ENCODE measurements around the gene LRRC4C. TPM values are rescaled to one million over a fixed set of nuclear protein-coding genes. Genes with fewer than 3 reads are reported as not detected.
"Not testable (repeated sequence)": the region's sequence is repeated elsewhere in the genome, so short reads cannot be mapped to it uniquely, and the experiment has no call there.

LRRC4C gene
- total RNA-seq, 1 donor from 2014 or later, result not detected

GRCh38 chr11:40203606-40204005, 1255.8 kb downstream of the LRRC4C start:
- intact Hi-C loops (cut with DNase I), result no loop called here
- no peak overlapping the region for H3K4me3 ChIP-seq
- TF ChIP-seq CTCF (IDR thresholded peaks at IDR 0.05), result no peak
- no peaks in the 10 kb centered on the region for H3K4me1 ChIP-seq
- H3K9me3 ChIP-seq, result no peaks in the 10 kb centered on the region
- no peaks in the 10 kb centered on the region for H3K36me3 ChIP-seq
- H3K27me3 ChIP-seq, result no peaks in the 10 kb centered on the region
- DNase-seq (ENCODE audit: low spot score in 2 of 2), result no peak
- H3K27ac ChIP-seq, result no peak overlapping the region

- Histone ChIP-seq H3K27me3 (no peaks in the 10 kb centered on the region), H3K9me3 (no peaks in the 10 kb centered on the region), H3K4me3 (no peak overlapping the region), H3K4me1 (no peaks in the 10 kb centered on the region), H3K36me3 (no peaks in the 10 kb centered on the region), H3K27ac (no peak overlapping the region)
- no peak for DNase-seq (ENCODE audit: low spot score in 2 of 2)
- intact Hi-C loops (cut with DNase I), result no loop called here
- TF ChIP-seq CTCF (IDR thresholded peaks at IDR 0.05), result no peak
Observed at GRCh38 chr11:40202589-40203270, 1256.7 kb downstream of the LRRC4C start.

DNA sequence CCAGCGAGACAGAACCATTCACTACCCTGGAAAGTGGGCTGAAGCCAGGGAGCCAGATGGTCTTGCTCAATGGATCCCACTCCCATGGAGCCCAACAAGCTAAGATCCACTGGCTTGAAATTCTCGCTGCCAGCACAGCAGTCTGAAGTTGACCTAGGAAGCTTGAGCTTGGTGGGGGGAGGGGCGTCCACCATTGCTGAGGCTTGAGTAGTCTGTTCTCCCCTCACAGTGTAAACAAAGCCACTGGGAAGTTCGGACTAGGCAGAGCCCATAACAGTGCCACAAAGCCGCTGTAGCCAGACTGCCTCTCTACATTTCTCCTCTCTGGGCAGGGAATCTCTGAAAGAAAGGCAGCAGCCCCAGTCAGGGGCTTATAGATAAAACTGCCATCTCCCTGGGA, 1266.9 kb downstream of the LRRC4C start:
- H3K4me3 ChIP-seq; H3K27me3 ChIP-seq; DNase-seq (ENCODE audit: low spot score in 2 of 2); intact Hi-C loops (cut with DNase I); H3K4me1 ChIP-seq; H3K36me3 ChIP-seq; H3K9me3 ChIP-seq; H3K27ac ChIP-seq: not testable (repeated sequence)

DNA sequence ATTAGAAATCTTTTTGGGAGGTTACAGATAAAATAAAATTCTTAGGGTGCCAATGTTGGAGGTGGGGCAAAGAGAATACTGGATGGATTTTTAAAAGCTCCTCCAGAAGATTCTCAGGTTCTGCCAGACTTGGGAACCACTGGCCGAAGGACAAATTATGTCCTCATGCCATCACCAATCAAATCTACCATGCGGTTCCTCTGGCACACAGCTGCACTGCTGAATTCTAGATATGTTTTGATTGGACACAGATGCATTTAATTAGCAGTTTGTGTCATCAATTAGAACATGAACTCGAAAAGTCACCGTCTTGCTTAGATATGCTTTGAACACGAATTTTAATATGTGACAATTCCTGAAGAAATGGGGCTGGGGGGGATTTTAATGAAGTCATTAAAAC, 1269.2 kb downstream of the LRRC4C start:
- Histone ChIP-seq H3K4me1 (no peaks in the 10 kb centered on the region), H3K9me3 (no peaks in the 10 kb centered on the region), H3K4me3 (no peak overlapping the region), H3K27ac (no peak overlapping the region), H3K27me3 (no peaks in the 10 kb centered on the region), H3K36me3 (no peaks in the 10 kb centered on the region)
- intact Hi-C loops (cut with DNase I), result no loop called here
- DNase-seq (ENCODE audit: low spot score in 2 of 2), result no peak
- no peak for TF ChIP-seq CTCF (IDR thresholded peaks at IDR 0.05)

- H3K27me3 ChIP-seq, result no peaks in the 10 kb centered on the region
- H3K4me1 ChIP-seq, result no peaks in the 10 kb centered on the region
- intact Hi-C loops (cut with DNase I), result no loop called here
- H3K9me3 ChIP-seq, result no peaks in the 10 kb centered on the region
- no peak overlapping the region for H3K27ac ChIP-seq
- H3K4me3 ChIP-seq, result no peak overlapping the region
- DNase-seq (ENCODE audit: low spot score in 2 of 2), result no peak
- no peak for TF ChIP-seq CTCF (IDR thresholded peaks at IDR 0.05)
- H3K36me3 ChIP-seq, result no peaks in the 10 kb centered on the region
Observed at GRCh38 chr11:40188848-40189247, 1270.6 kb downstream of the LRRC4C start.

- TF ChIP-seq CTCF (IDR thresholded peaks at IDR 0.05), result no peak
Observed at GRCh38 chr11:40187295-40187694, 1272.2 kb downstream of the LRRC4C start.

More at GRCh38 chr11:40187295-40187694, 1272.2 kb downstream of the LRRC4C start:
- DNase-seq (ENCODE audit: low spot score in 2 of 2), result no peak
- Histone ChIP-seq H3K4me1 (no peaks in the 10 kb centered on the region), H3K27ac (no peak overlapping the region), H3K4me3 (no peak overlapping the region), H3K27me3 (no peaks in the 10 kb centered on the region), H3K36me3 (no peaks in the 10 kb centered on the region), H3K9me3 (no peaks in the 10 kb centered on the region)
- intact Hi-C loops (cut with DNase I), result no loop called here

All from ascending aorta (tissue), 2 donors.